H1 (cell line): Measurements from ENCODE around the gene GPS2. TPM values are rescaled to one million over a fixed set of nuclear protein-coding genes. Genes with fewer than 3 reads are reported as not detected.

Source experiments
- CHD2 ChIP-seq: IDR thresholded peaks from 2 replicates; pipeline ENCODE4 v1.6.1; 2012; ENCODE audit warnings: low read length, improper control_type of control experiment
- E2F6 ChIP-seq: IDR thresholded peaks from 2 replicates; pipeline ENCODE4 v1.6.1; 2012; ENCODE audit warnings: inconsistent platforms
- EP300 ChIP-seq, 2 experiments: IDR thresholded peaks; 1 replicate in 1 of 2; 2 replicates in 1 of 2; pipeline ENCODE4 v1.6.1; 2011 to 2012; ENCODE audit warnings: low read depth in 2 of 2, low read length in 2 of 2, mild to moderate bottlenecking in 2 of 2, borderline replicate concordance in 1 of 2, inconsistent platforms in 1 of 2, moderate library complexity in 1 of 2
- FOSL1 ChIP-seq: IDR thresholded peaks from 2 replicates; pipeline ENCODE4 v1.6.1; 2011; ENCODE audit warnings: mild to moderate bottlenecking, low read depth, low read length, moderate library complexity; ENCODE audit not compliant: insufficient read depth
- GTF2F1 ChIP-seq: IDR thresholded peaks from 2 replicates; pipeline ENCODE4 v1.6.1; 2012; ENCODE audit warnings: low read depth, low read length, improper control_type of control experiment, borderline replicate concordance
- HDAC2 ChIP-seq, 2 experiments: fragments of 300-600 bp in 1 of 2; sonication (generic) in 1 of 2; IDR thresholded peaks; 2 replicates each; pipeline ENCODE4 v1.6.1; 2011 to 2012; ENCODE audit warnings: low read depth in 2 of 2, low read length in 2 of 2, mild to moderate bottlenecking in 2 of 2, moderate library complexity in 2 of 2, borderline replicate concordance in 1 of 2, inconsistent platforms in 1 of 2
- HDAC6 ChIP-seq: IDR thresholded peaks from one replicate; pipeline ENCODE4 v1.7.1; 2012; ENCODE audit warnings: low read depth, mild to moderate bottlenecking, inconsistent platforms, low read length, moderate library complexity
- KDM4A ChIP-seq: IDR thresholded peaks from one replicate; pipeline ENCODE4 v1.7.1; 2012; ENCODE audit warnings: low read depth, mild to moderate bottlenecking, moderate library complexity, low read length, inconsistent platforms; ENCODE audit not compliant: severe bottlenecking
- KDM5A ChIP-seq: fragments of 200-600 bp; IDR thresholded peaks from 2 replicates; pipeline ENCODE4 v1.7.1; 2012; ENCODE audit warnings: mild to moderate bottlenecking, low read length, inconsistent platforms, mixed read lengths
- RFX5 ChIP-seq: IDR thresholded peaks from 2 replicates; pipeline ENCODE4 v1.6.1; 2011; ENCODE audit warnings: low read depth, low read length, improper control_type of control experiment, borderline replicate concordance
- SIN3A ChIP-seq, 2 experiments: IDR thresholded peaks in 1 of 2; conservative IDR thresholded peaks in 1 of 2; 2 replicates each; pipeline ENCODE4 v1.6.1; 2011 to 2012; ENCODE audit warnings: low read length in 2 of 2, improper control_type of control experiment in 1 of 2, low read depth in 1 of 2, mild to moderate bottlenecking in 1 of 2
- SIX5 ChIP-seq: IDR thresholded peaks from 2 replicates; pipeline ENCODE4 v1.6.1; 2011; ENCODE audit warnings: mild to moderate bottlenecking, low read depth, low read length
- SRF ChIP-seq: IDR thresholded peaks from 2 replicates; pipeline ENCODE4 v1.6.1; 2011; ENCODE audit warnings: mild to moderate bottlenecking, low read depth, low read length, moderate library complexity
- SUZ12 ChIP-seq: fragments of 200-600 bp; sonication (generic); IDR thresholded peaks from 2 replicates; pipeline ENCODE4 v1.6.1; 2012; ENCODE audit warnings: mild to moderate bottlenecking, inconsistent platforms, low read length, moderate library complexity, mixed read lengths
- TAF1 ChIP-seq: IDR thresholded peaks from 2 replicates; pipeline ENCODE4 v1.6.1; 2011; ENCODE audit warnings: mild to moderate bottlenecking, low read depth, low read length
- TEAD4 ChIP-seq: IDR thresholded peaks from 2 replicates; pipeline ENCODE4 v1.6.1; 2012; ENCODE audit warnings: low read depth, low read length, inconsistent platforms, mixed read lengths
- polyA plus RNA-seq, 7 experiments: library from polyadenylated mRNA; depleted of rRNA in 3 of 7; stranded (reverse) in 5 of 7; unstranded in 2 of 7; fragments of >200 nt in 5 of 7; fragments of 200-250 nt in 2 of 7; gene quantifications; 1 replicate in 5 of 7; 2 replicates in 1 of 7; 4 replicates in 1 of 7; pipeline versions ENCODE4 v1.2.1 to v1.2.3, GENCODE V29; 2011 to 2013; ENCODE audit warnings: missing spikeins in 2 of 7, mixed read lengths in 2 of 7
- total RNA-seq: library from RNA; stranded (reverse); fragmentation: NEBNext Ultra II Directional; extraction: Animal tissue kit (Norgen Biotek cat#: 25700); gene quantifications from 2 replicates; pipeline ENCODE4 v1.2.1, GENCODE V29; 2021
- TF ChIP-seq, protein P1 (sequence below), 3 experiments: IDR thresholded peaks; 1 replicate in 2 of 3; 2 replicates in 1 of 3; pipeline versions ENCODE4 v1.5.1 to v1.6.1; 2011; ENCODE audit warnings: low read length in 3 of 3, mild to moderate bottlenecking in 3 of 3, inconsistent platforms in 2 of 3, low read depth in 1 of 3, moderate library complexity in 1 of 3; ENCODE audit not compliant: insufficient read depth in 1 of 3; ENCODE audit errors: control extremely low read depth in 1 of 3
- TF ChIP-seq, protein P2 (sequence below): IDR thresholded peaks from 2 replicates; pipeline ENCODE4 v1.6.1; 2011; ENCODE audit warnings: low read length, improper control_type of control experiment

The GPS2 gene
- total and polyA plus RNA-seq, 2 of the 8 experiments (the other 6 are each of a cell fraction or from before 2014, with no cell fraction given), result 67.0 to 152 TPM

- TF ChIP-seq, protein P1, sequence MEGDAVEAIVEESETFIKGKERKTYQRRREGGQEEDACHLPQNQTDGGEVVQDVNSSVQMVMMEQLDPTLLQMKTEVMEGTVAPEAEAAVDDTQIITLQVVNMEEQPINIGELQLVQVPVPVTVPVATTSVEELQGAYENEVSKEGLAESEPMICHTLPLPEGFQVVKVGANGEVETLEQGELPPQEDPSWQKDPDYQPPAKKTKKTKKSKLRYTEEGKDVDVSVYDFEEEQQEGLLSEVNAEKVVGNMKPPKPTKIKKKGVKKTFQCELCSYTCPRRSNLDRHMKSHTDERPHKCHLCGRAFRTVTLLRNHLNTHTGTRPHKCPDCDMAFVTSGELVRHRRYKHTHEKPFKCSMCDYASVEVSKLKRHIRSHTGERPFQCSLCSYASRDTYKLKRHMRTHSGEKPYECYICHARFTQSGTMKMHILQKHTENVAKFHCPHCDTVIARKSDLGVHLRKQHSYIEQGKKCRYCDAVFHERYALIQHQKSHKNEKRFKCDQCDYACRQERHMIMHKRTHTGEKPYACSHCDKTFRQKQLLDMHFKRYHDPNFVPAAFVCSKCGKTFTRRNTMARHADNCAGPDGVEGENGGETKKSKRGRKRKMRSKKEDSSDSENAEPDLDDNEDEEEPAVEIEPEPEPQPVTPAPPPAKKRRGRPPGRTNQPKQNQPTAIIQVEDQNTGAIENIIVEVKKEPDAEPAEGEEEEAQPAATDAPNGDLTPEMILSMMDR (IDR thresholded peaks at IDR 0.05; ENCODE audit: control extremely low read depth in 1 of 3, insufficient read depth in 1 of 3, low read depth in 1 of 3, low read length in 3 of 3), result peak; percentile 84 to 96 (median 90)
- no peak for TF ChIP-seq HDAC6
- no peak for TF ChIP-seq RFX5
- TF ChIP-seq SRF, result no peak
- no peak for TF ChIP-seq KDM4A
- TF ChIP-seq SUZ12, result no peak
- no peak for TF ChIP-seq KDM5A
- TF ChIP-seq EP300 (IDR thresholded peaks at IDR 0.05; ENCODE audit: borderline replicate concordance in 1 of 2, low read depth in 2 of 2, low read length in 2 of 2), result peak in 1 of 2 experiments; percentile 83; a peak in 2 of 3 replicates
- TF ChIP-seq TEAD4, result peak; percentile 76
- TF ChIP-seq CHD2, result peak; percentile 46; the same call in 1 of the 2 replicates
- peak; percentile 73 to 77; a peak in 2 of 4 replicates for TF ChIP-seq SIN3A (conservative IDR thresholded peaks at IDR 0.05 in 1 of 2, IDR thresholded peaks at IDR 0.05 in 1 of 2; ENCODE audit: low read depth in 1 of 2, low read length in 2 of 2)
- TF ChIP-seq FOSL1, result no peak
- TF ChIP-seq E2F6, result peak; percentile 94
- no peak; a peak in 1 of 4 replicates for TF ChIP-seq HDAC2 (IDR thresholded peaks at IDR 0.05; ENCODE audit: borderline replicate concordance in 1 of 2, low read depth in 2 of 2, low read length in 2 of 2)
- TF ChIP-seq, protein P2, sequence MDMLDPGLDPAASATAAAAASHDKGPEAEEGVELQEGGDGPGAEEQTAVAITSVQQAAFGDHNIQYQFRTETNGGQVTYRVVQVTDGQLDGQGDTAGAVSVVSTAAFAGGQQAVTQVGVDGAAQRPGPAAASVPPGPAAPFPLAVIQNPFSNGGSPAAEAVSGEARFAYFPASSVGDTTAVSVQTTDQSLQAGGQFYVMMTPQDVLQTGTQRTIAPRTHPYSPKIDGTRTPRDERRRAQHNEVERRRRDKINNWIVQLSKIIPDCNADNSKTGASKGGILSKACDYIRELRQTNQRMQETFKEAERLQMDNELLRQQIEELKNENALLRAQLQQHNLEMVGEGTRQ, result peak; percentile 69; the same call in 1 of the 2 replicates
- no peak for TF ChIP-seq SIX5
- TF ChIP-seq GTF2F1, result no peak
- TF ChIP-seq TAF1, result no peak
These were observed 18.8 kb downstream of the GPS2 start (continued) for GRCh38 chr17:7296189-7296861.
